ENCODE data around the gene CTNND2.

Gene CTNND2

GRCh38 chr5:11888221-11888620 lies 16.0 kb downstream of the CTNND2 start:
- no peaks in the 10 kb centered on the region for H3K9me3 ChIP-seq (ENCODE audit: control insufficient read depth in 1 of 2, low read length in 2 of 2)
- no peaks in the 10 kb centered on the region for H3K4me1 ChIP-seq (ENCODE audit: control insufficient read depth in 1 of 2, insufficient read depth in 2 of 2, low read length in 2 of 2)
- H3K9ac ChIP-seq (ENCODE audit: low read depth in 1 of 2, low read length in 2 of 2): no peak overlapping the region
- no peaks in the 10 kb centered on the region for H3K36me3 ChIP-seq (ENCODE audit: control insufficient read depth in 1 of 2, insufficient read depth in 2 of 2, low read length in 2 of 2)
- no peak overlapping the region for H3K4me3 ChIP-seq (ENCODE audit: low read depth in 1 of 2, low read length in 2 of 2)
- no peaks in the 10 kb centered on the region for H3K27me3 ChIP-seq (ENCODE audit: control insufficient read depth in 1 of 2, insufficient read depth in 2 of 2, low read length in 2 of 2)
- H3K27ac ChIP-seq (ENCODE audit: low read depth, low read length): no peak overlapping the region

- Histone ChIP-seq H3K27me3 (ENCODE audit: control insufficient read depth in 1 of 2, insufficient read depth in 2 of 2, low read length in 2 of 2) (no peaks in the 10 kb centered on the region), H3K4me1 (ENCODE audit: control insufficient read depth in 1 of 2, insufficient read depth in 2 of 2, low read length in 2 of 2) (no peaks in the 10 kb centered on the region), H3K9ac (ENCODE audit: low read depth in 1 of 2, low read length in 2 of 2) (no peak overlapping the region), H3K27ac (ENCODE audit: low read depth, low read length) (no peak overlapping the region), H3K9me3 (ENCODE audit: control insufficient read depth in 1 of 2, low read length in 2 of 2) (no peaks in the 10 kb centered on the region), H3K4me3 (ENCODE audit: low read depth in 1 of 2, low read length in 2 of 2) (no peak overlapping the region), H3K36me3 (ENCODE audit: control insufficient read depth in 1 of 2, insufficient read depth in 2 of 2, low read length in 2 of 2) (no peaks in the 10 kb centered on the region)
Observed at GRCh38 chr5:11878814-11879213, 25.4 kb downstream of the CTNND2 start.

GRCh38 chr5:11873587-11873986 lies 30.7 kb downstream of the CTNND2 start:
- Histone ChIP-seq H3K27me3 (ENCODE audit: control insufficient read depth in 1 of 2, insufficient read depth in 2 of 2, low read length in 2 of 2) (no peaks in the 10 kb centered on the region), H3K9me3 (ENCODE audit: control insufficient read depth in 1 of 2, low read length in 2 of 2) (no peaks in the 10 kb centered on the region), H3K36me3 (ENCODE audit: control insufficient read depth in 1 of 2, insufficient read depth in 2 of 2, low read length in 2 of 2) (no peaks in the 10 kb centered on the region), H3K4me1 (ENCODE audit: control insufficient read depth in 1 of 2, insufficient read depth in 2 of 2, low read length in 2 of 2) (no peaks in the 10 kb centered on the region), H3K9ac (ENCODE audit: low read depth in 1 of 2, low read length in 2 of 2) (no peak overlapping the region), H3K27ac (ENCODE audit: low read depth, low read length) (no peak overlapping the region), H3K4me3 (ENCODE audit: low read depth in 1 of 2, low read length in 2 of 2) (no peak overlapping the region)

- H3K9me3 ChIP-seq (ENCODE audit: control insufficient read depth in 1 of 2, low read length in 2 of 2): no peaks in the 10 kb centered on the region
- no peaks in the 10 kb centered on the region for H3K27me3 ChIP-seq (ENCODE audit: control insufficient read depth in 1 of 2, insufficient read depth in 2 of 2, low read length in 2 of 2)
- H3K4me1 ChIP-seq (ENCODE audit: control insufficient read depth in 1 of 2, insufficient read depth in 2 of 2, low read length in 2 of 2): no peaks in the 10 kb centered on the region
- no peak overlapping the region for H3K27ac ChIP-seq (ENCODE audit: low read depth, low read length)
- no peak overlapping the region for H3K4me3 ChIP-seq (ENCODE audit: low read depth in 1 of 2, low read length in 2 of 2)
- no peak overlapping the region for H3K9ac ChIP-seq (ENCODE audit: low read depth in 1 of 2, low read length in 2 of 2)
- no peaks in the 10 kb centered on the region for H3K36me3 ChIP-seq (ENCODE audit: control insufficient read depth in 1 of 2, insufficient read depth in 2 of 2, low read length in 2 of 2)
Observed at GRCh38 chr5:11869203-11869602, 35.0 kb downstream of the CTNND2 start.

- Histone ChIP-seq H3K9me3 (ENCODE audit: control insufficient read depth in 1 of 2, low read length in 2 of 2) (no peaks in the 10 kb centered on the region), H3K27me3 (ENCODE audit: control insufficient read depth in 1 of 2, insufficient read depth in 2 of 2, low read length in 2 of 2) (no peaks in the 10 kb centered on the region), H3K4me3 (ENCODE audit: low read depth in 1 of 2, low read length in 2 of 2) (no peak overlapping the region), H3K9ac (ENCODE audit: low read depth in 1 of 2, low read length in 2 of 2) (no peak overlapping the region), H3K4me1 (ENCODE audit: control insufficient read depth in 1 of 2, insufficient read depth in 2 of 2, low read length in 2 of 2) (no peaks in the 10 kb centered on the region), H3K36me3 (ENCODE audit: control insufficient read depth in 1 of 2, insufficient read depth in 2 of 2, low read length in 2 of 2) (no peaks in the 10 kb centered on the region), H3K27ac (ENCODE audit: low read depth, low read length) (no peak overlapping the region)
Observed at GRCh38 chr5:11863911-11864310, 40.3 kb downstream of the CTNND2 start.

GRCh38 chr5:11857391-11857790 lies 46.9 kb downstream of the CTNND2 start:
- no peaks in the 10 kb centered on the region for H3K9me3 ChIP-seq (ENCODE audit: control insufficient read depth in 1 of 2, low read length in 2 of 2)
- H3K27me3 ChIP-seq (ENCODE audit: control insufficient read depth in 1 of 2, insufficient read depth in 2 of 2, low read length in 2 of 2): no peaks in the 10 kb centered on the region
- no peaks in the 10 kb centered on the region for H3K4me1 ChIP-seq (ENCODE audit: control insufficient read depth in 1 of 2, insufficient read depth in 2 of 2, low read length in 2 of 2)
- H3K9ac ChIP-seq (ENCODE audit: low read depth in 1 of 2, low read length in 2 of 2): no peak overlapping the region
- H3K4me3 ChIP-seq (ENCODE audit: low read depth in 1 of 2, low read length in 2 of 2): no peak overlapping the region
- H3K36me3 ChIP-seq (ENCODE audit: control insufficient read depth in 1 of 2, insufficient read depth in 2 of 2, low read length in 2 of 2): no peaks in the 10 kb centered on the region
- no peak overlapping the region for H3K27ac ChIP-seq (ENCODE audit: low read depth, low read length)

GRCh38 chr5:11854936-11855335 lies 49.3 kb downstream of the CTNND2 start:
- Histone ChIP-seq H3K4me1 (ENCODE audit: control insufficient read depth in 1 of 2, insufficient read depth in 2 of 2, low read length in 2 of 2) (no peaks in the 10 kb centered on the region), H3K9me3 (ENCODE audit: control insufficient read depth in 1 of 2, low read length in 2 of 2) (no peaks in the 10 kb centered on the region), H3K27me3 (ENCODE audit: control insufficient read depth in 1 of 2, insufficient read depth in 2 of 2, low read length in 2 of 2) (no peaks in the 10 kb centered on the region), H3K36me3 (ENCODE audit: control insufficient read depth in 1 of 2, insufficient read depth in 2 of 2, low read length in 2 of 2) (no peaks in the 10 kb centered on the region), H3K27ac (ENCODE audit: low read depth, low read length) (no peak overlapping the region), H3K9ac (ENCODE audit: low read depth in 1 of 2, low read length in 2 of 2) (no peak overlapping the region), H3K4me3 (ENCODE audit: low read depth in 1 of 2, low read length in 2 of 2) (no peak overlapping the region)

GRCh38 chr5:11853796-11854195 lies 50.5 kb downstream of the CTNND2 start:
- Histone ChIP-seq H3K27me3 (ENCODE audit: control insufficient read depth in 1 of 2, insufficient read depth in 2 of 2, low read length in 2 of 2) (no peaks in the 10 kb centered on the region), H3K4me3 (ENCODE audit: low read depth in 1 of 2, low read length in 2 of 2) (no peak overlapping the region), H3K9ac (ENCODE audit: low read depth in 1 of 2, low read length in 2 of 2) (no peak overlapping the region), H3K36me3 (ENCODE audit: control insufficient read depth in 1 of 2, insufficient read depth in 2 of 2, low read length in 2 of 2) (no peaks in the 10 kb centered on the region), H3K4me1 (ENCODE audit: control insufficient read depth in 1 of 2, insufficient read depth in 2 of 2, low read length in 2 of 2) (no peaks in the 10 kb centered on the region), H3K27ac (ENCODE audit: low read depth, low read length) (no peak overlapping the region), H3K9me3 (ENCODE audit: control insufficient read depth in 1 of 2, low read length in 2 of 2) (no peaks in the 10 kb centered on the region)

GRCh38 chr5:11853140-11853539 lies 51.1 kb downstream of the CTNND2 start:
- H3K27ac ChIP-seq (ENCODE audit: low read depth, low read length): no peak overlapping the region
- H3K4me3 ChIP-seq (ENCODE audit: low read depth in 1 of 2, low read length in 2 of 2): no peak overlapping the region
- no peaks in the 10 kb centered on the region for H3K27me3 ChIP-seq (ENCODE audit: control insufficient read depth in 1 of 2, insufficient read depth in 2 of 2, low read length in 2 of 2)
- no peaks in the 10 kb centered on the region for H3K9me3 ChIP-seq (ENCODE audit: control insufficient read depth in 1 of 2, low read length in 2 of 2)
- H3K9ac ChIP-seq (ENCODE audit: low read depth in 1 of 2, low read length in 2 of 2): no peak overlapping the region
- no peaks in the 10 kb centered on the region for H3K36me3 ChIP-seq (ENCODE audit: control insufficient read depth in 1 of 2, insufficient read depth in 2 of 2, low read length in 2 of 2)
- no peaks in the 10 kb centered on the region for H3K4me1 ChIP-seq (ENCODE audit: control insufficient read depth in 1 of 2, insufficient read depth in 2 of 2, low read length in 2 of 2)

- Histone ChIP-seq H3K36me3 (ENCODE audit: control insufficient read depth in 1 of 2, insufficient read depth in 2 of 2, low read length in 2 of 2) (no peaks in the 10 kb centered on the region), H3K9ac (ENCODE audit: low read depth in 1 of 2, low read length in 2 of 2) (no peak overlapping the region), H3K4me1 (ENCODE audit: control insufficient read depth in 1 of 2, insufficient read depth in 2 of 2, low read length in 2 of 2) (no peaks in the 10 kb centered on the region), H3K27ac (ENCODE audit: low read depth, low read length) (no peak overlapping the region), H3K9me3 (ENCODE audit: control insufficient read depth in 1 of 2, low read length in 2 of 2) (no peaks in the 10 kb centered on the region), H3K27me3 (ENCODE audit: control insufficient read depth in 1 of 2, insufficient read depth in 2 of 2, low read length in 2 of 2) (no peaks in the 10 kb centered on the region), H3K4me3 (ENCODE audit: low read depth in 1 of 2, low read length in 2 of 2) (no peak overlapping the region)
Observed at GRCh38 chr5:11852717-11853087, 51.5 kb downstream of the CTNND2 start.

Data from duodenal mucosa (tissue), 2 donors.